ENCODE results near the gene LRRTM4.

Gene LRRTM4

DNA sequence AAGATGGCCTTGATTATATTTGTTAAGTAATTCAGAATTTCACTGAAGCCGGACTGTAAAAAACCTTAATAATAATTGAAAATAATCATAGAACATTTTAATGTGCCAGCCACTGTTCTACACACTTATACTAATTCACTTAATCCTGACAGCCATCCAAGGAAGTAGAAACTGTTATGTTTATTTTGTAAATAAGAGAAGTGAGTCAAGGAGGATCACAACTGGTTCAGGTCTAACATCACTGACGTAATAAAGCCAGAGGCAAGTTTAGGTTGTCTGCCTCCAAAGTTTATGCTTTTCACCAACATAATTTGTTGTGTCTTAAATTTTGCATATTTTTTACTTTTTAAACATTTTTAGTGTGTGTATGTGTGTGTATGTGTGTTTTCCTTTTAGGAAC, 436.1 kb downstream of the LRRTM4 start:
- no peak for ATAC-seq
- TF ChIP-seq GLIS3 (CRISPR knock-in tag; IDR thresholded peaks at IDR 0.05) (no peak), SNAI2 (CRISPR knock-in tag; IDR thresholded peaks at IDR 0.05) (no peak), CSDC2 (CRISPR knock-in tag; IDR thresholded peaks at IDR 0.05) (no peak), ZNF8 (CRISPR knock-in tag; IDR thresholded peaks at IDR 0.05) (no peak), TOX (CRISPR knock-in tag; IDR thresholded peaks at IDR 0.05; ENCODE audit: borderline replicate concordance) (no peak), ISL1 (CRISPR knock-in tag; IDR thresholded peaks at IDR 0.05) (no peak), RARB (CRISPR knock-in tag; IDR thresholded peaks at IDR 0.05) (no peak), ZNF565 (CRISPR knock-in tag; conservative IDR thresholded peaks at IDR 0.05; ENCODE audit: low read depth) (no peak), TCF4 (CRISPR knock-in tag; IDR thresholded peaks at IDR 0.05; ENCODE audit: borderline replicate concordance) (no peak), ZFP30 (CRISPR knock-in tag; IDR thresholded peaks at IDR 0.05) (no peak), PPARA (CRISPR knock-in tag; IDR thresholded peaks at IDR 0.05; ENCODE audit: borderline replicate concordance) (no peak), ZFP3 (CRISPR knock-in tag; IDR thresholded peaks at IDR 0.05) (no peak)
- TF ChIP-seq, protein P1, sequence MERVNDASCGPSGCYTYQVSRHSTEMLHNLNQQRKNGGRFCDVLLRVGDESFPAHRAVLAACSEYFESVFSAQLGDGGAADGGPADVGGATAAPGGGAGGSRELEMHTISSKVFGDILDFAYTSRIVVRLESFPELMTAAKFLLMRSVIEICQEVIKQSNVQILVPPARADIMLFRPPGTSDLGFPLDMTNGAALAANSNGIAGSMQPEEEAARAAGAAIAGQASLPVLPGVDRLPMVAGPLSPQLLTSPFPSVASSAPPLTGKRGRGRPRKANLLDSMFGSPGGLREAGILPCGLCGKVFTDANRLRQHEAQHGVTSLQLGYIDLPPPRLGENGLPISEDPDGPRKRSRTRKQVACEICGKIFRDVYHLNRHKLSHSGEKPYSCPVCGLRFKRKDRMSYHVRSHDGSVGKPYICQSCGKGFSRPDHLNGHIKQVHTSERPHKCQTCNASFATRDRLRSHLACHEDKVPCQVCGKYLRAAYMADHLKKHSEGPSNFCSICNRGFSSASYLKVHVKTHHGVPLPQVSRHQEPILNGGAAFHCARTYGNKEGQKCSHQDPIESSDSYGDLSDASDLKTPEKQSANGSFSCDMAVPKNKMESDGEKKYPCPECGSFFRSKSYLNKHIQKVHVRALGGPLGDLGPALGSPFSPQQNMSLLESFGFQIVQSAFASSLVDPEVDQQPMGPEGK (CRISPR knock-in tag; IDR thresholded peaks at IDR 0.05; ENCODE audit: borderline replicate concordance): no peak
- TF ChIP-seq, protein P2, sequence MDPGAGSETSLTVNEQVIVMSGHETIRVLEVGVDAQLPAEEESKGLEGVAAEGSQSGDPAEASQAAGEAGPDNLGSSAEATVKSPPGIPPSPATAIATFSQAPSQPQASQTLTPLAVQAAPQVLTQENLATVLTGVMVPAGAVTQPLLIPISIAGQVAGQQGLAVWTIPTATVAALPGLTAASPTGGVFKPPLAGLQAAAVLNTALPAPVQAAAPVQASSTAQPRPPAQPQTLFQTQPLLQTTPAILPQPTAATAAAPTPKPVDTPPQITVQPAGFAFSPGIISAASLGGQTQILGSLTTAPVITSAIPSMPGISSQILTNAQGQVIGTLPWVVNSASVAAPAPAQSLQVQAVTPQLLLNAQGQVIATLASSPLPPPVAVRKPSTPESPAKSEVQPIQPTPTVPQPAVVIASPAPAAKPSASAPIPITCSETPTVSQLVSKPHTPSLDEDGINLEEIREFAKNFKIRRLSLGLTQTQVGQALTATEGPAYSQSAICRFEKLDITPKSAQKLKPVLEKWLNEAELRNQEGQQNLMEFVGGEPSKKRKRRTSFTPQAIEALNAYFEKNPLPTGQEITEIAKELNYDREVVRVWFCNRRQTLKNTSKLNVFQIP (CRISPR knock-in tag; IDR thresholded peaks at IDR 0.05; ENCODE audit: borderline replicate concordance, low read depth): no peak

DNA sequence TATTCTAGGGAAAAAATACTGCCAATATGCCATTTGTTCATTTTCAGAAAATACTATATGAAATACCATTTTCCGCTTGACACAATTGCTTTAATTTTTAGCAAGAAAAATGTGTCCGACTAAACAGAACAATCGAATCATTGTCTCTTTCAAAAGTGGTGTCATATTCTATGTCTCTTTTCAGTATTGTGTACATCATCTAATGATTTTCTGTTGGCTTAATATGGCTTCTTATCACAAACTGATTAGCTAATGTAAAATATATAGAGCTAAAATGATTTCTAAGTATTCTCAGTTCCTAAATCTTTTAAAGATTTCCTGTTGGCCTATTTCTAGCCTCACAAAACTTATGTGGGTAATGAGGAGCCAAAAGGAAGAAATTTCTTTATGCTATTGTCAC, 436.6 kb downstream of the LRRTM4 start:
- TF ChIP-seq ZNF565 (CRISPR knock-in tag; conservative IDR thresholded peaks at IDR 0.05; ENCODE audit: low read depth) (no peak), PPARA (CRISPR knock-in tag; IDR thresholded peaks at IDR 0.05; ENCODE audit: borderline replicate concordance) (no peak), GLIS3 (CRISPR knock-in tag; IDR thresholded peaks at IDR 0.05) (no peak), ISL1 (CRISPR knock-in tag; IDR thresholded peaks at IDR 0.05) (no peak), TOX (CRISPR knock-in tag; IDR thresholded peaks at IDR 0.05; ENCODE audit: borderline replicate concordance) (no peak)
- TF ChIP-seq, protein P3, sequence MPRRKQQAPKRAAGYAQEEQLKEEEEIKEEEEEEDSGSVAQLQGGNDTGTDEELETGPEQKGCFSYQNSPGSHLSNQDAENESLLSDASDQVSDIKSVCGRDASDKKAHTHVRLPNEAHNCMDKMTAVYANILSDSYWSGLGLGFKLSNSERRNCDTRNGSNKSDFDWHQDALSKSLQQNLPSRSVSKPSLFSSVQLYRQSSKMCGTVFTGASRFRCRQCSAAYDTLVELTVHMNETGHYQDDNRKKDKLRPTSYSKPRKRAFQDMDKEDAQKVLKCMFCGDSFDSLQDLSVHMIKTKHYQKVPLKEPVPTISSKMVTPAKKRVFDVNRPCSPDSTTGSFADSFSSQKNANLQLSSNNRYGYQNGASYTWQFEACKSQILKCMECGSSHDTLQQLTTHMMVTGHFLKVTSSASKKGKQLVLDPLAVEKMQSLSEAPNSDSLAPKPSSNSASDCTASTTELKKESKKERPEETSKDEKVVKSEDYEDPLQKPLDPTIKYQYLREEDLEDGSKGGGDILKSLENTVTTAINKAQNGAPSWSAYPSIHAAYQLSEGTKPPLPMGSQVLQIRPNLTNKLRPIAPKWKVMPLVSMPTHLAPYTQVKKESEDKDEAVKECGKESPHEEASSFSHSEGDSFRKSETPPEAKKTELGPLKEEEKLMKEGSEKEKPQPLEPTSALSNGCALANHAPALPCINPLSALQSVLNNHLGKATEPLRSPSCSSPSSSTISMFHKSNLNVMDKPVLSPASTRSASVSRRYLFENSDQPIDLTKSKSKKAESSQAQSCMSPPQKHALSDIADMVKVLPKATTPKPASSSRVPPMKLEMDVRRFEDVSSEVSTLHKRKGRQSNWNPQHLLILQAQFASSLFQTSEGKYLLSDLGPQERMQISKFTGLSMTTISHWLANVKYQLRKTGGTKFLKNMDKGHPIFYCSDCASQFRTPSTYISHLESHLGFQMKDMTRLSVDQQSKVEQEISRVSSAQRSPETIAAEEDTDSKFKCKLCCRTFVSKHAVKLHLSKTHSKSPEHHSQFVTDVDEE (CRISPR knock-in tag; IDR thresholded peaks at IDR 0.05): no peak
- no peak for ATAC-seq

DNA sequence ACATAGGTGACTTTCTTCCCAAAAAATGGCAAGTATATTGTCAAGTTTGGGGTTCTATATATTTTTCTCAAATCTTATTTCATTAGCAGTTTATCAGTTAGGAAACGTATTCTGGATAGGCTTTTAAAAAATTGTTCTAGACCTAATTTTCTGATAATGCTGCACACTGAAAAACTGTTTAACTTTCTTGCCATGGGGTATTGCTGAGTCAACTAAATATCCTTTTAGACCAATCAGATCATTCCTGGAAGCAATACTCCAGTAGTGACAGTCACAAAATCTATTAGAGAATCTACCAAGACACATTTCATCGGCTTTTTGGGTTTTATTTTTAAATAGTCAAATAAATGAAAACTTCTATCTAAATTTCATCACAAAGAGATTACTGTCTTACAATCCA, 440.6 kb downstream of the LRRTM4 start:
- no peak for TF ChIP-seq PPARA (CRISPR knock-in tag; IDR thresholded peaks at IDR 0.05; ENCODE audit: borderline replicate concordance)
- no peak for TF ChIP-seq BACH2 (CRISPR knock-in tag; IDR thresholded peaks at IDR 0.05; ENCODE audit: borderline replicate concordance)
- no peak for TF ChIP-seq GLIS3 (CRISPR knock-in tag; IDR thresholded peaks at IDR 0.05)
- no peak for TF ChIP-seq SNAI2 (CRISPR knock-in tag; IDR thresholded peaks at IDR 0.05)
- TF ChIP-seq ZFP30 (CRISPR knock-in tag; IDR thresholded peaks at IDR 0.05): no peak
- TF ChIP-seq, protein P4, sequence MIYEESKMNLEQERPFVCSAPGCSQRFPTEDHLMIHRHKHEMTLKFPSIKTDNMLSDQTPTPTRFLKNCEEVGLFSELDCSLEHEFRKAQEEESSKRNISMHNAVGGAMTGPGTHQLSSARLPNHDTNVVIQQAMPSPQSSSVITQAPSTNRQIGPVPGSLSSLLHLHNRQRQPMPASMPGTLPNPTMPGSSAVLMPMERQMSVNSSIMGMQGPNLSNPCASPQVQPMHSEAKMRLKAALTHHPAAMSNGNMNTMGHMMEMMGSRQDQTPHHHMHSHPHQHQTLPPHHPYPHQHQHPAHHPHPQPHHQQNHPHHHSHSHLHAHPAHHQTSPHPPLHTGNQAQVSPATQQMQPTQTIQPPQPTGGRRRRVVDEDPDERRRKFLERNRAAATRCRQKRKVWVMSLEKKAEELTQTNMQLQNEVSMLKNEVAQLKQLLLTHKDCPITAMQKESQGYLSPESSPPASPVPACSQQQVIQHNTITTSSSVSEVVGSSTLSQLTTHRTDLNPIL (CRISPR knock-in tag; IDR thresholded peaks at IDR 0.05; ENCODE audit: low read depth): no peak
- TF ChIP-seq ARNTL (CRISPR knock-in tag; IDR thresholded peaks at IDR 0.05; ENCODE audit: borderline replicate concordance, low read depth): no peak
- TF ChIP-seq TOX (CRISPR knock-in tag; IDR thresholded peaks at IDR 0.05; ENCODE audit: borderline replicate concordance): no peak
- no peak for TF ChIP-seq ZNF70 (CRISPR knock-in tag; IDR thresholded peaks at IDR 0.05)
- no peak for TF ChIP-seq ZFP3 (CRISPR knock-in tag; IDR thresholded peaks at IDR 0.05)
- TF ChIP-seq ZNF8 (CRISPR knock-in tag; IDR thresholded peaks at IDR 0.05): no peak
- TF ChIP-seq, protein P2 (CRISPR knock-in tag; IDR thresholded peaks at IDR 0.05; ENCODE audit: borderline replicate concordance, low read depth): no peak
- TF ChIP-seq ZC3H10 (CRISPR knock-in tag; IDR thresholded peaks at IDR 0.05): no peak
- ATAC-seq: no peak
